Measurements from ENCODE around the gene DMBX1. TPM values are rescaled to one million over a fixed set of nuclear protein-coding genes. Genes with fewer than 3 reads are reported as not detected.
A peak's percentile ranks its signal among the peaks of the same experiment; 100 is the strongest.

Gene DMBX1
- total RNA-seq, 4 donors from 2014 or later, result not detected

DNA sequence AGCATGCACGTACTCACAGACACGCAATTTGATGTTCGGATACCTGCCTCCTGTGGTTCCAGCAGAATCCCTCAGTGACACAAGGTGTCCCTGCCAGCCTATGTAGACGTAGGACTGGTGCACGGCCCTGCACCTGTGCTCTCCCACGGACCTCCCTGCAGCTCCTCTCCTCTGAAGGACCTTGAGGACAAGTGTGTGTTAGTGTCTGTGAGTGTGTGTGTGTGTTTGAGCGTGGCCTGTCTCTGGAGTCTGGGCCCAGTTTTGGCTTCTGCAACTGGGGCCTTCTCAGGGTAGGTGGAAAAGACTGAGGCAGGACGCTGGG lies 22.5 kb upstream of the DMBX1 start:
- H3K4me1 ChIP-seq, result peaks cover 5 to 11% (median 9%) of the 10 kb centered on the region in 4 donors
- no peak for DNase-seq
- peak overlapping the region in 3 of 4 donors; percentile 39 to 67 (median 48) for H3K4me3 ChIP-seq
- H3K36me3 ChIP-seq, result no peaks in the 10 kb centered on the region
- H3K27ac ChIP-seq, result no peak overlapping the region
- 62 to 83% methylated on average over 1 to 8 of the region's 8 CpGs for WGBS, 2 donors (ENCODE audit: low coverage in 1 of 2)
- in situ Hi-C loops (cut with MboI; ENCODE audit: low pct_ligation_motif_present in 1 of 4, low pct_unique_long_range_greater_than_20kb in 1 of 4, low sequenced_read_pairs in 3 of 4) (loop anchor here in 2 of 4 donors (25.0 kb wide), 1 partner anchor 270 kb away; no protein-coding TSS in a partner anchor), intact Hi-C loops (cut with DNase I; ENCODE audit: low total_unique reads) (no loop called here)
- peaks cover 49% of the 10 kb centered on the region for H3K27me3 ChIP-seq
- no peaks in the 10 kb centered on the region for H3K9me3 ChIP-seq
- TF ChIP-seq POLR2AphosphoS5 (IDR thresholded peaks at IDR 0.05) (no peak), POLR2A (IDR thresholded peaks at IDR 0.05) (no peak), EP300 (IDR thresholded peaks at IDR 0.05; ENCODE audit: low read depth) (no peak), CTCF (IDR thresholded peaks at IDR 0.05) (no peak)

DNA sequence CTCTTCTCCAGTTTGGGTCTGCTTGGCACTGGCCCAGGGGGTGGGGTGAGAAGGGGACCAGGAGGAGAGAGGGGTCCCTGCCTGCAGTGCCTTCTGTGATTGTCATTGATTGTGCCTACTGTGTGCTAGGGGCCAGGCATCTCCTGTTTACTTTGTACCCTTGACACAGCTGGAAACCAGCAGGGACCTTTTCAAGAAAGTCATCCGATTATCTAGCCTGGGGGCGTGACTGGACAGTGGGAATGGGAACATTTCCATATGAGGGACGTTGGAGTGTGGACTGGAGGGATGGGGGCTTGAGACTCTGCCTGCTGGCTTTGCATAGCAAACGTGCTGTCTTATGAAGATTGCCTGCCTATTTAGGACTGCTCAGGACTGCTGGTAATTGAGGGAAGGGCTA lies 19.8 kb upstream of the DMBX1 start:
- Histone ChIP-seq H3K9me3 (no peaks in the 10 kb centered on the region), H3K27me3 (peaks cover 48% of the 10 kb centered on the region), H3K4me3 (no peak overlapping the region), H3K4me1 (peaks cover 5 to 11% (median 9%) of the 10 kb centered on the region in 4 donors), H3K27ac (no peak overlapping the region), H3K36me3 (no peaks in the 10 kb centered on the region)
- intact Hi-C loops (cut with DNase I; ENCODE audit: low total_unique reads) (no loop called here), in situ Hi-C loops (cut with MboI; ENCODE audit: low pct_ligation_motif_present in 1 of 4, low pct_unique_long_range_greater_than_20kb in 1 of 4, low sequenced_read_pairs in 3 of 4) (loop anchor here in 2 of 4 donors (10.0 to 25.0 kb wide), 2 partner anchors 55 to 267 kb away; no protein-coding TSS in a partner anchor)
- no peak for DNase-seq
- 57% methylated on average over 4 of the region's 4 CpGs; no CpG with 5 or more reads in 1 of the 2 donors for WGBS, 2 donors (ENCODE audit: low coverage in 1 of 2)
- TF ChIP-seq EP300 (IDR thresholded peaks at IDR 0.05; ENCODE audit: low read depth), result no peak
- no peak for TF ChIP-seq POLR2AphosphoS5 (IDR thresholded peaks at IDR 0.05)
- TF ChIP-seq CTCF (IDR thresholded peaks at IDR 0.05), result no peak
- no peak for TF ChIP-seq POLR2A (IDR thresholded peaks at IDR 0.05)

- Histone ChIP-seq H3K27me3 (peaks cover 40% of the 10 kb centered on the region), H3K4me3 (no peak overlapping the region), H3K4me1 (peaks cover 2 to 3% (median 2%) of the 10 kb centered on the region in 4 donors), H3K27ac (no peak overlapping the region), H3K9me3 (no peaks in the 10 kb centered on the region), H3K36me3 (no peaks in the 10 kb centered on the region)
- intact Hi-C loops (cut with DNase I; ENCODE audit: low total_unique reads), result no loop called here
- TF ChIP-seq POLR2AphosphoS5 (IDR thresholded peaks at IDR 0.05) (no peak), POLR2A (IDR thresholded peaks at IDR 0.05) (no peak)
- DNase-seq, result no peak
- in situ Hi-C loops (cut with MboI; ENCODE audit: low pct_ligation_motif_present in 1 of 4, low pct_unique_long_range_greater_than_20kb in 1 of 4, low sequenced_read_pairs in 3 of 4), result loop anchor here in 2 of 4 donors (10.0 to 25.0 kb wide), 2 partner anchors 53 to 265 kb away; no protein-coding TSS in a partner anchor
- WGBS, 2 donors (ENCODE audit: low coverage in 1 of 2), result 65 to 70% methylated on average over 4 to 7 of the region's 7 CpGs
These were observed 17.7 kb upstream of the DMBX1 start for GRCh38 chr1:46471848-46472492.

- in situ Hi-C loops (cut with MboI; ENCODE audit: low pct_ligation_motif_present in 1 of 4, low pct_unique_long_range_greater_than_20kb in 1 of 4, low sequenced_read_pairs in 3 of 4), result loop anchor here in 2 of 4 donors (10.0 to 25.0 kb wide), 2 partner anchors 52 to 265 kb away; no protein-coding TSS in a partner anchor
- TF ChIP-seq POLR2A (IDR thresholded peaks at IDR 0.05) (no peak), POLR2AphosphoS5 (IDR thresholded peaks at IDR 0.05) (no peak), CTCF (IDR thresholded peaks at IDR 0.05) (no peak), EP300 (IDR thresholded peaks at IDR 0.05; ENCODE audit: low read depth) (no peak)
- intact Hi-C loops (cut with DNase I; ENCODE audit: low total_unique reads), result no loop called here
- no peaks in the 10 kb centered on the region for H3K36me3 ChIP-seq
- H3K27me3 ChIP-seq, result peaks cover 36% of the 10 kb centered on the region
- WGBS, 2 donors (ENCODE audit: low coverage in 1 of 2), result 65 to 66% methylated on average over 6 to 7 of the region's 7 CpGs
- no peaks in the 10 kb centered on the region for H3K4me1 ChIP-seq
- no peaks in the 10 kb centered on the region for H3K9me3 ChIP-seq
- H3K27ac ChIP-seq, result no peak overlapping the region
- no peak for DNase-seq
- no peak overlapping the region for H3K4me3 ChIP-seq
These were observed 17.0 kb upstream of the DMBX1 start for GRCh38 chr1:46472498-46473181.
